Stimulated activated CD8-positive, alpha-beta memory T cell treated with anti-CD3 and anti-CD28 coated beads, Interleukin-15, amount 100 ng/mL, for 24 hours (primary cell): ENCODE results near the gene SERPINA12.

ENCODE experiments used
- DNase-seq: peaks from one replicate; pipeline ENCODE4 v3.0.0-alpha.2; 2020; ENCODE audit warnings: low read depth

SERPINA12 gene, protein sequence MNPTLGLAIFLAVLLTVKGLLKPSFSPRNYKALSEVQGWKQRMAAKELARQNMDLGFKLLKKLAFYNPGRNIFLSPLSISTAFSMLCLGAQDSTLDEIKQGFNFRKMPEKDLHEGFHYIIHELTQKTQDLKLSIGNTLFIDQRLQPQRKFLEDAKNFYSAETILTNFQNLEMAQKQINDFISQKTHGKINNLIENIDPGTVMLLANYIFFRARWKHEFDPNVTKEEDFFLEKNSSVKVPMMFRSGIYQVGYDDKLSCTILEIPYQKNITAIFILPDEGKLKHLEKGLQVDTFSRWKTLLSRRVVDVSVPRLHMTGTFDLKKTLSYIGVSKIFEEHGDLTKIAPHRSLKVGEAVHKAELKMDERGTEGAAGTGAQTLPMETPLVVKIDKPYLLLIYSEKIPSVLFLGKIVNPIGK

DNA sequence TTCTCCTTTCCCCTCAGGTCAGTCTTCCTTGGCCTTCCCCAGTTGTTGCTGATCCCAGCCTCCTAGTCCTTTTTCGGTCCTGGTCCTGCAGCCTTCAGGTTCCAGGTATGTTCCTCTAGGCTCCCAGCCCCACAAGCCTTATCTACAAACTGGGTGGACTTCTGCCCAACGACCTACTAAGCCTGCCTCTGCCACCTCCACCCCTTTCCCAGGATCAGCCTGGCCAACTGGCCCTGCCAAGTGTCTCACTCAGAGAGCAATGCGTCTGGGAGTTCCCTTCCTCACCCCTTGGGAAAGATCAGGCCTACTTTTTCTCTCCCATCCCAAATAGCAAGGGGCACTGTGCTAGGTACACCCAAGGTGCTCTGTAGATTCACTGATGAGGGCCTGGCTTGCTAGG is at the start of gene SERPINA12:
Gene SERPINA12 (minus strand): TSS at position 114 of the 400 bp plus-strand sequence. CDS start 11,072 bp downstream, outside the sequence.
- no peak for DNase-seq

GRCh38 chr14:94558842-94559241 is 49.6 kb upstream of the SERPINA12 start:
- DNase-seq = no peak

DNA sequence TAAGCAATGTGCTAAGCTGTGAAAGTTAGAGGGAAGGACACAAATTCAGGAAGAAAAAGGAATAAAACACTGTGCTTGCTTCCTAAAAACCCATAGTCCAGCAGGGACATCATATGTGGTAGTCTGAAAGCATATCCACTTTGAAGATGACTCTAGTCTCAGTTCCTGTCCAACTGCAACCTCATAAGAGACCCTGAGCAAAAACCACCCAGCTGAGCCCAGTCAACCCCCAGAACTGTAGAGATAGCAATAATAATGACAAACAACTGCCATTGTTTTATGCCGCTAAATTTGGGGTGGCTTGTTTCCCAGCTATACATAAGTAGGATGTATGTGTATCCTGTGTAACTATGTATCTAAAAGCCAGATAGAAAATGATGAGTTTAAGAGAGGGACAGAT is 48.1 kb upstream of the SERPINA12 start:
- no peak for DNase-seq

DNA sequence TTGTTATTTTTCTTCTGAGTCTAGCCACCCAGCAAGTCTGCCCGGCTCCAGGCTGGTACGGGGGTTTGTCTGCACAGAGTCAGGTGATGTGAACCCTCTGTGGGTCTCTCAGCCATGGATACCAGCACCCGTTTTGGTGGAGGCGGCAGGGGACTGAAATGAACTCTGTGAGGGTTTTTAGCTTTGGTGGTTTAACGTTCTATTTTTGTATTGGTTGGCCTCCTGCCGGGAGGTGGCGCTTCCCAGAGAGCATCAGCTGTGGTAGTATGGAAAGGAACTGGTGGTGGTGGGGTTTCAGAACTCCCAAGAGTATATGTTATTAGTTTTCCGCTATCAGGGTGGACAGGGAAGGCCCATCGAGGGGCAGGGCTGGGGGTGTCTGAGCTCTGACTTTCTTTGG is 46.7 kb upstream of the SERPINA12 start:
- DNase-seq = no peak

- DNase-seq = no peak
Measured at GRCh38 chr14:94550041-94550440, 40.8 kb upstream of the SERPINA12 start.

DNA sequence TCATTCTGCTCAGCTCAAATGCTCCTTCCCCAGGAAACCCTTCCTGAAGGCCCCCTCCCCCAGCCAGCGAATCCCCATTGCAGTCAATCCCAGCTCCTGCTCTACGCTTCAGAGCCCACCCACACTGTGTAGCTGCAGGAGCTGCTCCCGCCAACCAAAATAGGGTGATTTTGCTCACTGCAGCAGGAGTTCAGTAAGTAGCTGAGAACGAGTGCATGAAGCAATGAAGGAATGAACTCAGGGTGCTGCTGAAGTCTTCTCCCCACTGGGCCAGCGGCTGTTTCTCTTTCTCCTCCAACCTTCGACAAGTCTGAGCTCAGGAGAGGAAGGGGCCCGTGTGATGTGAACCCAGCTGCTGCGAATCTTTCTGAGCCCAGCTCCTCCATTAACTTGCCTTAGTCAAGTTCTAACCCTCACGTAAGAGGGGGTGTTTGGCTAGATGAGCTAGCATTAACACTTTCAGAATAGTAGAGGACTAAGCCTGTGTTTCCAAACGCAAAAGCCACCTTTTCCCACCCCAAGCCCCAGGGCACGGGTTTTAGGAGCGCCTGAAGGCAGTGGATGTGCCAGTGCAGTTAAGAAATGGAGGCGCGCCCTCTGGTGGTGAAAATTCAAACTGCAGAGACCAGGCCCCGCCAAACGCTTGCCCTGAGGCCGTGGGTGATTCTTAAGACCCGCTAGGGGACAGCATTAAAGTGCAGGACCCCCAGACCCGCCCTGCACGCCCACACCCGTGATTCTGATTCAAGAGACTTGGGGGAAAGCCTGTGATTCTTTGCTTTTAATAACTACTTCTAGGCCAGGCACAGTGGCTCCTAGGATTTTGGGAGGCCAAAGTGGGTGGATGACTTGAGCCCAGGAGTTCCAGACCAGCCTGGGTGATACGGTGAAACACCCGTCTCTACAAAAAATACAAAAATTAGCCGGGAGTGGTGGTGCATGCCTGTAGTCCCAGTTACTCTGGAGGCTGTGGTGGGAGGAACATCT is 40.0 kb upstream of the SERPINA12 start:
- peak; percentile 60 for DNase-seq

- no peak for DNase-seq
Measured at GRCh38 chr14:94548131-94548998, 39.1 kb upstream of the SERPINA12 start.

DNA sequence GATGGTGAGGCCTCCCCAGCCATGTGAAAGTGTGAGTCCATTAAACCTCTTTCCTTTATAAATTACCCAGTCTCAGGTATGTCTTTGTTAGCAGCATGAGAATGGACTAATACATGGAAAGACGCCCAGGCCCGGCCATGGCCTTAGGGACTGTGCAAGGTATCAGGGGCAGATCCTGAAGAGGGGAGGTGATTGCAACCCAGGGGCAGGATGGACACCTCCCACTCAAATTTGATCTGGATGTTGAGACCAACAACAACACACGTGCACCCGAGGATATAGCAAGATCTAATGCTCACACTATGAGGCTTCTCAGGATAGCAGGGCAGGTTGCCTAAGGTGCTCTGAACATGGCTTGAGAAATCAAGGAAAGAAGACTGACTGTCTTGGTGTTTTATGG is 38.5 kb upstream of the SERPINA12 start:
- no peak for DNase-seq

- DNase-seq = no peak
Measured at GRCh38 chr14:94547151-94547680, 37.9 kb upstream of the SERPINA12 start.

DNA sequence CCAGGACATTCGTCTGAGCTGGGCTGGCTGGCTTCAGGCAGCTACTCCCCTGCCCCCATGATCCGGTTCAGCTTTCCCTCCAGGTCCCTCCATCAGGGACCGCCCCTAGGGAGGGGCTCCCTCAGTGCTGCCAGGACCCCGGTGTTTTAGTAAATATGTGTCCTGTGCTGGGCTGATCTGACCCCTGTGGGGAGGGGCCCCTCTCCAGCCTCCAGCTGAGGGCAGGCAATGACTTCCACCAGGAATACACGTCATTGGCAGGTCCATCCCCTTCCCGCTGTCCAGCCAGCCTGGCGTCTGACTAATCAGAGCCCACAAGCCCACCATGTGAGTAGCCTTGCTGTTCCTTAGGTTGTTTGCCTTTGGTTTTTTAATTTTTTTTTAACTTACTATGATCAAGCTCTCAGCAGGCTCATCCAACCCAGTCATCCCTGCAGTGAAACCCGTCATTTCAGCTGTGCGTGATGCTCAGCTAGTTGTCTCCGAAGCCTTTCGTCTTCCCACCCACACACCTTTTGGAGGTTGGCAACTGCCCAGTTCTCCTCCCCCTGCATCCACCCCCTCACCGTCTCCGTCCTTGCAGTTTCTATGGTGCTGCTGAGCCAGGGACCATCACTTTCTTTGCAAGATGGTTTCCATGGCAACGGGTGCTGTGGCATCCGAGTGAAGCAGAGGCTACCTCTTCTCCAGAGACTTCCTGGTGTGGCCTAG is 36.0 kb upstream of the SERPINA12 start:
- DNase-seq = no peak

DNA sequence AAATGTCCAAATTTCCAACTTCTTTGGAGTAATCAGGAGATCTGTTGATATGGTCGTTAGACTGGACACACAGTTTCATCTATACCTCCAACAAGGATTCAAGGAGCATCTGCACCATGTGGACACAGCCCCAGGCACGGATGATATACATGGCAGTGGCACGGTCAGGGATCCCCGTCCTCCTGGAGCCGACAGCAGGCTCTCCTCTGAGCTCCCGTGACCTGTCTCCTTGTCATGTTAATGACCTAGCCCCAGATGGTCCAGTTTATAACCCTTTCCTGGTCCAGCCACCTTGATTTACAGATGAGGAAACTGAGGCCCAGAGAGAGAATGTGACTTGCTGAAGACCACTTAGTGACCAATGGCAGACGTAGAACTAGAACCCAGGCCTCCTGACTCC is 35.5 kb upstream of the SERPINA12 start:
- no peak for DNase-seq

- no peak for DNase-seq
Measured at GRCh38 chr14:94543449-94544124, 34.3 kb upstream of the SERPINA12 start.

DNA sequence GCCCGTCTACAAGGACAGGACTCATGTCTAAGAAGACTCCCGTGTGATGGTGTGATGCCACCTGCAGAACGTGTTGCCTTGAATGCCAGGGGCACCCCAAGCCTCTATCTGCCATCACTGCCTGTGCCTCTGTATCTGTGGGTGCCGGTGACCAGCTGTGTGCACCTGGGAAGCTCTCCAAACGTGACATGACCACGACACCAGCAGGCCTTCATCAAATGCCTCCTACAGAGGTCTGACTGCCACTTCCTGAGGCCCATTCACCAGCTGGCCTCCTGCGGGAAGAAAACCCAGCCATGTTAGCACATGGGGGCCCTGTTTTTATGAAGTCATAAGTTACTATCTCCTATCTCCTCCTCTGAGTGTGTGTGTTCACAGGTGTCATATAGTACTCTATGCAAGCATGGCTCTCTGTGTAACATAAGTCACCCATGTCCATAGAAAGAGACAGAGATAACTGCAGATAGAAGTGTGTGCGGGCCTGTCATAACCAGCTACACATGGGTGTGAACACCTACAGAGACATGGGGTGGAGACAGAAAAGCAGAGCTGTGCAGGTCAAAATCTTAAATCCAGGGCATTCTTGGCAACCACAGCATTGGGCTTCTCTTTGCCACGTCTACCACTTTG is 33.7 kb upstream of the SERPINA12 start:
- DNase-seq = no peak

DNA sequence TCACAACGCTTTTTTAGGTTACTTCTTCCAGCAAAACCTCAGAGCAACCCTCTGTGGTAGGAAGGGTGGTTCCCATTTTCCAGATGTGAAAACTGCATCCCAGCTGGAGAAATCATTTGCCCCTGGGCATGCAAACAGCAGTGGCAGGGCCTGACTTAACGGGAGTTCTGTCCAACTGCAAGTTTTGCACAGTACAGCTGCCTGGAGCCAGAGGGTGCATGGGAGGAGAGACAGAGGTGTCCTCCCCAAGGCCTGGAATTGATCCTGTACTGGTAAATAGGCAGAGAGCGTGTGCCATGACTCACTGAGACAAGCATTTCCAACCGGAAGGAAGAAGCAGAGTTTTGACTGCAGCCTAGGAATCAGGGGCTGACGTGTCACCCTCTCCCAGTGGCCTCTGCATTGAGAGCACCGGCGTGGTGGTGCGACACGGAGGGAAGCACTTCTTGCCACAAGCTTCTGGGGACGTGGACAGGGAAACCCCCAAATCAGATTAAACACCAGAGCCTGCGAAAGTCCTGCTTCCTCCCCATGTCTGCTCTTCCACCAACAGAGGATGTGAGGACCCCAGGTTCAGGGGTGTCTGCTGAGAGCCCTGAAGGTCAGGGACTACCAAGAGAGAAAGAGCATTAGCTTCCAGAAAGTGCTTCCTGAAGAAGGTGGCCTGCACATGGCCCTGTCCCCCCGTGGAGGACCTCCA is 33.0 kb upstream of the SERPINA12 start:
- DNase-seq = no peak

DNA sequence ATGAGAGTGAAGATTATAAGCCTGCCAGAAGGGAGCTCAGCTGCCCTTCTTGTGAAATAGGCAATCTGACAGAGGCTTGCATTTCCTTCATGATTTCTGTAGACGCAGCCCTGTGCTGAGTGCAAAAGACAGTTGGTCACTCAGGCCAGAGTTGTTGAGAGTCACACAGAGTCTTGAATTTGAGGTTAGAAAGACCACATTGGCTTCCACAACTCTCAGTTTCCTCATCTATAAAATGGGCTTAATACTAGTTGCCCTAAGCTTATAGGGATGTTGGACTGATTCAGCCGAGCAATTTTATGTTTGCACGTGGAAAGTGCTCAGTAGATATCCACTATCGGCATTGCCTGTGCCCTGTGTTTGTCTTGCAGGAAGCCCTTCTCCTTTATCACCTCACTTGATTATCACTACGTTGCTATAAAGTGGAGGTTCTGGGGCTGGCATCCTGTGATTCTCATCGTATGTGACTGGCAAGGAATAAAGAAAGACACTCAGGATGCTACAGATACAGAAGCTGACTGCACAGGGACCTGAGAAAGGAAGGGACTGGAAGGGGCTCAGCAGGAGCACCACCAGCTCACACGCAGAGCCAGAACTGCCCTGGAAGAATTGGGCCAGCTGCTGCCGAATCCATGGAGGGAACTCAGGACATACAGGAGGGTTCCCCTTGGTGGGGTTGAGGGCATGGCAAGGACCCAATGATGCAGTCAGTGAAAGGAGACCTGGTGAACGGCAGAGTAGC is 32.1 kb upstream of the SERPINA12 start:
- DNase-seq = no peak

DNA sequence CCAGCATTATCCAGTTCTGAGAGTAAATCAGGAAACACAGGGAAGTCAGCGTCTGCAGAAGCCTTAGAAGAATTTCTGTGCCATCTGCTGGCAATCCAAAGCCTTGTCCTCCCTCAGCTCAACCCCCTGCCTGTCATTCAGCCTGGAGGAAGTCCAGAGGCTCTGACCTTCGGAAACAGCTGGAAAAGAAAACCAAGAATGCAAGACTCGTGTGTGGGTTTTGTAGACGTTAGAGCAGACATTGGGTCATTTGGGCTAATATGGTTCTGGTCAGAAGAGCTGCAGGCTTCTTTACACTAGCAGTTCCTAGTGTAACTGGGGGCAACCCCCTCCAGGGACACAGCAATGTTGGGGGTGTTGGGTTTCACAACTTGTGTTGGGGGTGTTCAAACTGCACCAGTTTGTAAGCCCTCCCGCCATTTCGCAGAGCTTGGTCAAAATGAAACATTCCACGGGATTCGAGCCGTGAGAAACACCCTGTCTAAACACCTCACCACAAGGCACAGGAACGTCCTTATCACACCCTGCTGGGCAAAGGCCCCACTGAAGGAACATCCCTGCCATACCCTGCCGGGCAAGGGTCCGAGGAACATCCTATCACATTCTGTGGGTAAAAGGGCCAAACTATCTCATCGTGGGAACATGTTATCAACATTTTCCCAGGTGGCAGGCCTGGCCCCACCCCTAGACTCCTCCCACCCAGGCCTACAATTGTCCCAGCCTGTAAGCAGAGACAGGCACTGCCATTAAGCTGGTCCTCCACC is 30.9 kb upstream of the SERPINA12 start:
- DNase-seq = no peak

GRCh38 chr14:94539181-94539580 is 29.9 kb upstream of the SERPINA12 start:
- no peak for DNase-seq
